ENCODE results near the gene CARD10.
"Not testable (repeated sequence)": the region's sequence is repeated elsewhere in the genome, so short reads cannot be mapped to it uniquely, and the experiment has no call there.

CARD10 gene

GRCh38 chr22:37529652-37530345 lies 10.6 kb upstream of the CARD10 start:
- Histone ChIP-seq H3K27ac (ENCODE audit: low read depth, low read length) (no peak overlapping the region), H3K9me3 (ENCODE audit: control insufficient read depth in 5 of 5, low read length in 5 of 5) (no peaks in the 10 kb centered on the region), H3K36me3 (ENCODE audit: control insufficient read depth in 5 of 5, insufficient read depth in 5 of 5, low read length in 5 of 5) (no peaks in the 10 kb centered on the region), H3K27me3 (ENCODE audit: control insufficient read depth in 5 of 5, insufficient read depth in 4 of 5, low read length in 5 of 5) (peaks cover 0 to 6% (median 3%) of the 10 kb centered on the region in 5 donors), H3K9ac (ENCODE audit: low read length in 5 of 5) (no peak overlapping the region), H3K4me3 (ENCODE audit: low read depth in 1 of 5, low read length in 5 of 5) (no peak overlapping the region), H3K4me1 (ENCODE audit: control insufficient read depth in 5 of 5, insufficient read depth in 5 of 5, low read length in 5 of 5) (peaks cover 0 to 8% (median 0%) of the 10 kb centered on the region in 5 donors)

GRCh38 chr22:37527952-37528351 lies 8.7 kb upstream of the CARD10 start:
- not testable (repeated sequence) for H3K36me3 ChIP-seq (ENCODE audit: control insufficient read depth in 5 of 5, insufficient read depth in 5 of 5, low read length in 5 of 5); H3K9ac ChIP-seq (ENCODE audit: low read length in 5 of 5); H3K4me1 ChIP-seq (ENCODE audit: control insufficient read depth in 5 of 5, insufficient read depth in 5 of 5, low read length in 5 of 5); H3K27ac ChIP-seq (ENCODE audit: low read depth, low read length); H3K4me3 ChIP-seq (ENCODE audit: low read depth in 1 of 5, low read length in 5 of 5); H3K9me3 ChIP-seq (ENCODE audit: control insufficient read depth in 5 of 5, low read length in 5 of 5)
- H3K27me3 ChIP-seq (ENCODE audit: control insufficient read depth in 5 of 5, insufficient read depth in 4 of 5, low read length in 5 of 5): peaks cover 0 to 13% (median 4%) of the 10 kb centered on the region in 5 donors

- not testable (repeated sequence) for H3K9me3 ChIP-seq (ENCODE audit: control insufficient read depth in 5 of 5, low read length in 5 of 5); H3K4me3 ChIP-seq (ENCODE audit: low read depth in 1 of 5, low read length in 5 of 5); H3K27ac ChIP-seq (ENCODE audit: low read depth, low read length); H3K36me3 ChIP-seq (ENCODE audit: control insufficient read depth in 5 of 5, insufficient read depth in 5 of 5, low read length in 5 of 5); H3K4me1 ChIP-seq (ENCODE audit: control insufficient read depth in 5 of 5, insufficient read depth in 5 of 5, low read length in 5 of 5); H3K9ac ChIP-seq (ENCODE audit: low read length in 5 of 5)
- H3K27me3 ChIP-seq (ENCODE audit: control insufficient read depth in 5 of 5, insufficient read depth in 4 of 5, low read length in 5 of 5): peaks cover 0 to 13% (median 4%) of the 10 kb centered on the region in 5 donors
Observed at GRCh38 chr22:37527081-37527752, 8.0 kb upstream of the CARD10 start.

GRCh38 chr22:37526376-37526775 lies 7.2 kb upstream of the CARD10 start:
- Histone ChIP-seq H3K4me3 (ENCODE audit: low read depth in 1 of 5, low read length in 5 of 5) (no peak overlapping the region), H3K27ac (ENCODE audit: low read depth, low read length) (no peak overlapping the region), H3K4me1 (ENCODE audit: control insufficient read depth in 5 of 5, insufficient read depth in 5 of 5, low read length in 5 of 5) (peaks cover 0 to 5% (median 0%) of the 10 kb centered on the region in 5 donors), H3K9ac (ENCODE audit: low read length in 5 of 5) (no peak overlapping the region), H3K27me3 (ENCODE audit: control insufficient read depth in 5 of 5, insufficient read depth in 4 of 5, low read length in 5 of 5) (peaks cover under 1 to 19% (median 6%) of the 10 kb centered on the region in 5 donors), H3K9me3 (ENCODE audit: control insufficient read depth in 5 of 5, low read length in 5 of 5) (no peaks in the 10 kb centered on the region), H3K36me3 (ENCODE audit: control insufficient read depth in 5 of 5, insufficient read depth in 5 of 5, low read length in 5 of 5) (no peaks in the 10 kb centered on the region)

GRCh38 chr22:37525746-37526350 lies 6.6 kb upstream of the CARD10 start:
- peaks cover 0 to 8% (median 0%) of the 10 kb centered on the region in 5 donors for H3K4me1 ChIP-seq (ENCODE audit: control insufficient read depth in 5 of 5, insufficient read depth in 5 of 5, low read length in 5 of 5)
- H3K27ac ChIP-seq (ENCODE audit: low read depth, low read length): no peak overlapping the region
- no peak overlapping the region for H3K9ac ChIP-seq (ENCODE audit: low read length in 5 of 5)
- no peaks in the 10 kb centered on the region for H3K9me3 ChIP-seq (ENCODE audit: control insufficient read depth in 5 of 5, low read length in 5 of 5)
- no peaks in the 10 kb centered on the region for H3K36me3 ChIP-seq (ENCODE audit: control insufficient read depth in 5 of 5, insufficient read depth in 5 of 5, low read length in 5 of 5)
- peaks cover 3 to 24% (median 9%) of the 10 kb centered on the region in 5 donors for H3K27me3 ChIP-seq (ENCODE audit: control insufficient read depth in 5 of 5, insufficient read depth in 4 of 5, low read length in 5 of 5)
- H3K4me3 ChIP-seq (ENCODE audit: low read depth in 1 of 5, low read length in 5 of 5): no peak overlapping the region

GRCh38 chr22:37525073-37525745 lies 6.0 kb upstream of the CARD10 start:
- no peaks in the 10 kb centered on the region for H3K9me3 ChIP-seq (ENCODE audit: control insufficient read depth in 5 of 5, low read length in 5 of 5)
- H3K36me3 ChIP-seq (ENCODE audit: control insufficient read depth in 5 of 5, insufficient read depth in 5 of 5, low read length in 5 of 5): no peaks in the 10 kb centered on the region
- H3K9ac ChIP-seq (ENCODE audit: low read length in 5 of 5): no peak overlapping the region
- no peak overlapping the region for H3K4me3 ChIP-seq (ENCODE audit: low read depth in 1 of 5, low read length in 5 of 5)
- peaks cover 3 to 26% (median 9%) of the 10 kb centered on the region in 5 donors for H3K27me3 ChIP-seq (ENCODE audit: control insufficient read depth in 5 of 5, insufficient read depth in 4 of 5, low read length in 5 of 5)
- peaks cover 0 to 10% (median 0%) of the 10 kb centered on the region in 5 donors for H3K4me1 ChIP-seq (ENCODE audit: control insufficient read depth in 5 of 5, insufficient read depth in 5 of 5, low read length in 5 of 5)
- H3K27ac ChIP-seq (ENCODE audit: low read depth, low read length): no peak overlapping the region

- no peak overlapping the region for H3K9ac ChIP-seq (ENCODE audit: low read length in 5 of 5)
- no peaks in the 10 kb centered on the region for H3K9me3 ChIP-seq (ENCODE audit: control insufficient read depth in 5 of 5, low read length in 5 of 5)
- no peak overlapping the region for H3K27ac ChIP-seq (ENCODE audit: low read depth, low read length)
- no peaks in the 10 kb centered on the region for H3K36me3 ChIP-seq (ENCODE audit: control insufficient read depth in 5 of 5, insufficient read depth in 5 of 5, low read length in 5 of 5)
- H3K4me1 ChIP-seq (ENCODE audit: control insufficient read depth in 5 of 5, insufficient read depth in 5 of 5, low read length in 5 of 5): peaks cover 0 to 27% (median 10%) of the 10 kb centered on the region in 5 donors
- H3K4me3 ChIP-seq (ENCODE audit: low read depth in 1 of 5, low read length in 5 of 5): no peak overlapping the region
- H3K27me3 ChIP-seq (ENCODE audit: control insufficient read depth in 5 of 5, insufficient read depth in 4 of 5, low read length in 5 of 5): peaks cover 14 to 45% (median 28%) of the 10 kb centered on the region in 5 donors
Observed at GRCh38 chr22:37522482-37522881, 3.3 kb upstream of the CARD10 start.

GRCh38 chr22:37521236-37521739 lies 2.1 kb upstream of the CARD10 start:
- Histone ChIP-seq H3K36me3 (ENCODE audit: control insufficient read depth in 5 of 5, insufficient read depth in 5 of 5, low read length in 5 of 5) (no peaks in the 10 kb centered on the region), H3K27me3 (ENCODE audit: control insufficient read depth in 5 of 5, insufficient read depth in 4 of 5, low read length in 5 of 5) (peaks cover 14 to 45% (median 28%) of the 10 kb centered on the region in 5 donors), H3K9me3 (ENCODE audit: control insufficient read depth in 5 of 5, low read length in 5 of 5) (no peaks in the 10 kb centered on the region), H3K4me3 (ENCODE audit: low read depth in 1 of 5, low read length in 5 of 5) (no peak overlapping the region), H3K9ac (ENCODE audit: low read length in 5 of 5) (no peak overlapping the region), H3K27ac (ENCODE audit: low read depth, low read length) (no peak overlapping the region), H3K4me1 (ENCODE audit: control insufficient read depth in 5 of 5, insufficient read depth in 5 of 5, low read length in 5 of 5) (peaks cover 0 to 27% (median 10%) of the 10 kb centered on the region in 5 donors)

- H3K36me3 ChIP-seq (ENCODE audit: control insufficient read depth in 5 of 5, insufficient read depth in 5 of 5, low read length in 5 of 5): peaks cover 0 to 4% (median 0%) of the 10 kb centered on the region in 5 donors
- H3K27ac ChIP-seq (ENCODE audit: low read depth, low read length): no peak overlapping the region
- H3K4me3 ChIP-seq (ENCODE audit: low read depth in 1 of 5, low read length in 5 of 5): no peak overlapping the region
- H3K9me3 ChIP-seq (ENCODE audit: control insufficient read depth in 5 of 5, low read length in 5 of 5): no peaks in the 10 kb centered on the region
- H3K27me3 ChIP-seq (ENCODE audit: control insufficient read depth in 5 of 5, insufficient read depth in 4 of 5, low read length in 5 of 5): peaks cover 14 to 45% (median 28%) of the 10 kb centered on the region in 5 donors
- H3K4me1 ChIP-seq (ENCODE audit: control insufficient read depth in 5 of 5, insufficient read depth in 5 of 5, low read length in 5 of 5): peaks cover 0 to 27% (median 10%) of the 10 kb centered on the region in 5 donors
- no peak overlapping the region for H3K9ac ChIP-seq (ENCODE audit: low read length in 5 of 5)
Observed at GRCh38 chr22:37520776-37521191, 1.6 kb upstream of the CARD10 start.

All from subcutaneous abdominal adipose tissue (tissue), 5 donors.